AG10803 (cell line): ENCODE data around the gene KLHL6.

Experiments
- DNase-seq: peaks from one replicate; pipeline ENCODE4 v3.0.0; 2010; ENCODE audit warnings: low read depth
- H3K4me3 ChIP-seq: 2 replicates; pipeline ENCODE4 v1.5.1; 2011; ENCODE audit warnings: mild to moderate bottlenecking, low read length, control low read depth
- TF ChIP-seq, protein P1 (sequence below): conservative IDR thresholded peaks from 2 replicates; pipeline ENCODE4 v1.5.1; 2011; ENCODE audit warnings: mild to moderate bottlenecking, low read length, control low read depth, inconsistent platforms

KLHL6 gene

DNA sequence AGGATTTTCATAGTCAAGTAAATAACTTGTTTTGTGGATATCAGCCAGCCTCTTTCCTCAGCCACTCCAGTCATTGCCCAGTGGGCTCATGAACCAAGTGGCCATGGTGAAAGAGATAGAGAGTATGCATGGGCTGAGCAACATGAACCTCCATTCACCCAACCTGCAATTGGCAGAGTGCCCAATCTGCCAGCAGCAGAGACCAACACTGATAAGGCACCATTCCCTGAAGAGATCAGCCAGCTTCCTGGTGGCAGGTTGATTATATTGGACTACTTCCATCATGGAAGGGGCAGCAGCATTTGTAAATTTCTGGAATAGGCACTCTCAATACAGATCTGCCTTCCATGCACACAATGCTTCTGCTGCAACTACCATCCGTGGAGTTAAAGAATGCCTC is 116.8 kb downstream of the KLHL6 start:
- TF ChIP-seq, protein P1, sequence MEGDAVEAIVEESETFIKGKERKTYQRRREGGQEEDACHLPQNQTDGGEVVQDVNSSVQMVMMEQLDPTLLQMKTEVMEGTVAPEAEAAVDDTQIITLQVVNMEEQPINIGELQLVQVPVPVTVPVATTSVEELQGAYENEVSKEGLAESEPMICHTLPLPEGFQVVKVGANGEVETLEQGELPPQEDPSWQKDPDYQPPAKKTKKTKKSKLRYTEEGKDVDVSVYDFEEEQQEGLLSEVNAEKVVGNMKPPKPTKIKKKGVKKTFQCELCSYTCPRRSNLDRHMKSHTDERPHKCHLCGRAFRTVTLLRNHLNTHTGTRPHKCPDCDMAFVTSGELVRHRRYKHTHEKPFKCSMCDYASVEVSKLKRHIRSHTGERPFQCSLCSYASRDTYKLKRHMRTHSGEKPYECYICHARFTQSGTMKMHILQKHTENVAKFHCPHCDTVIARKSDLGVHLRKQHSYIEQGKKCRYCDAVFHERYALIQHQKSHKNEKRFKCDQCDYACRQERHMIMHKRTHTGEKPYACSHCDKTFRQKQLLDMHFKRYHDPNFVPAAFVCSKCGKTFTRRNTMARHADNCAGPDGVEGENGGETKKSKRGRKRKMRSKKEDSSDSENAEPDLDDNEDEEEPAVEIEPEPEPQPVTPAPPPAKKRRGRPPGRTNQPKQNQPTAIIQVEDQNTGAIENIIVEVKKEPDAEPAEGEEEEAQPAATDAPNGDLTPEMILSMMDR: no peak
- DNase-seq: no peak
- H3K4me3 ChIP-seq: no peak overlapping the region

DNA sequence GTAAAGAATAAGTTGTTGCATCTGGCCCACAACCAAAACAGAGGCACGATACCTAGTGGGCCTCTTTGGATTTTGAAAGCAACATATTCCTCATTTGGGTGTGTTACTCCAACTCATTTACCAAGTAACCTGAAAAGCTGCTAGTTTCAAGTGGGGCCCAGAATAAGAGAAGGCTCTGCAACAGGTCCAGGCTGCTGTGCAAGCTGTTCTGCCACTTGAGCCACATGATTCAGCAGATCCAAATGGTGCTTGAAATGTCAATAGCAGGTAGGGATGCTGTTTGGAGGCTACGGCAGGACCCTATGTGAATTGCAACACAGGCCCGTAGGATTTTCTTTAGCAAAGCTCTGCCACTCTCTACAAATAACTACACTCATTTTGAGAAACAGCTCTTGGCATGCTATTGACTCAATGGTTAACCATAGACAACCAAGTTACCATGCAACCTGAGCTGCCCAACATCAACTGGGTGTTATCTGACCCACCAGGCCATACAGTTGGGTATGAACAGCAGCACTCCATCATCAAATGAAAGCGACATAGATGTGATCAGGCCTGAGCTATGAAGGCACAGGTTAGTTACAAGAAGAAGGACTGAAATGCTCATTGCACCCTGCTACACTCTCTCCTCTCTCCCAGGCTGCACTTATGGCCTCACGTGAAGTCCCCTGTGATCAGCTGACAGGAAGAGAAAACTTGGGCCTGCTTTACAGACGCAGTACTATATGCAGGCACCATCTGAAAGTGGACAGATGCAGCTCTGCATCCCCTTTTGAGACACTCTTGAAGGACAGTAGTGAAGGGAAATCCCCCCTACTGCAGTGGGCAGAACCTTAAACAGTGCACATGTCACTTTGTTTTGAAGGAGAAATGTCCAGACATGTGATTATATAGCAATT is 117.6 kb downstream of the KLHL6 start:
- H3K4me3 ChIP-seq: no peak overlapping the region
- TF ChIP-seq, protein P1: no peak
- no peak for DNase-seq
